ENCODE results near the gene EFCC1.
"Not testable (repeated sequence)": the region's sequence is repeated elsewhere in the genome, so short reads cannot be mapped to it uniquely, and the experiment has no call there.

GRCh38 chr3:129088312-129088711 lies 87.2 kb downstream of the EFCC1 start:
- not testable (repeated sequence) for TF ChIP-seq KDM1A (IDR thresholded peaks at IDR 0.05; ENCODE audit: borderline replicate concordance, low read length); CBX8 (IDR thresholded peaks at IDR 0.05; ENCODE audit: borderline replicate concordance, low read depth, low read length); POLR2AphosphoS5 (IDR thresholded peaks at IDR 0.05; ENCODE audit: low read depth, low read length); MAFK (IDR thresholded peaks at IDR 0.05; ENCODE audit: low read depth, low read length); GABPA (IDR thresholded peaks at IDR 0.05; ENCODE audit: borderline replicate concordance, insufficient read depth, low read length)
- TF ChIP-seq, protein P1, sequence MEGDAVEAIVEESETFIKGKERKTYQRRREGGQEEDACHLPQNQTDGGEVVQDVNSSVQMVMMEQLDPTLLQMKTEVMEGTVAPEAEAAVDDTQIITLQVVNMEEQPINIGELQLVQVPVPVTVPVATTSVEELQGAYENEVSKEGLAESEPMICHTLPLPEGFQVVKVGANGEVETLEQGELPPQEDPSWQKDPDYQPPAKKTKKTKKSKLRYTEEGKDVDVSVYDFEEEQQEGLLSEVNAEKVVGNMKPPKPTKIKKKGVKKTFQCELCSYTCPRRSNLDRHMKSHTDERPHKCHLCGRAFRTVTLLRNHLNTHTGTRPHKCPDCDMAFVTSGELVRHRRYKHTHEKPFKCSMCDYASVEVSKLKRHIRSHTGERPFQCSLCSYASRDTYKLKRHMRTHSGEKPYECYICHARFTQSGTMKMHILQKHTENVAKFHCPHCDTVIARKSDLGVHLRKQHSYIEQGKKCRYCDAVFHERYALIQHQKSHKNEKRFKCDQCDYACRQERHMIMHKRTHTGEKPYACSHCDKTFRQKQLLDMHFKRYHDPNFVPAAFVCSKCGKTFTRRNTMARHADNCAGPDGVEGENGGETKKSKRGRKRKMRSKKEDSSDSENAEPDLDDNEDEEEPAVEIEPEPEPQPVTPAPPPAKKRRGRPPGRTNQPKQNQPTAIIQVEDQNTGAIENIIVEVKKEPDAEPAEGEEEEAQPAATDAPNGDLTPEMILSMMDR (IDR thresholded peaks at IDR 0.05; ENCODE audit: control extremely low read depth in 1 of 3, insufficient read depth in 1 of 3, low read depth in 1 of 3, low read length in 3 of 3): not testable (repeated sequence)
